IPS-15b (cell line): ENCODE data around the gene B3GNT9.
A peak's percentile ranks its signal among the peaks of the same experiment; 100 is the strongest.

Experiments used
- H3K27me3 ChIP-seq: one replicate; pipeline ENCODE4 v1.6.1; 2013; ENCODE audit warnings: low read length; ENCODE audit not compliant: control insufficient read depth, insufficient read depth
- H3K36me3 ChIP-seq: one replicate; pipeline ENCODE4 v1.6.1; 2013; ENCODE audit warnings: low read length; ENCODE audit not compliant: control insufficient read depth, insufficient read depth
- H3K4me1 ChIP-seq: one replicate; pipeline ENCODE4 v1.6.1; 2013; ENCODE audit warnings: mild to moderate bottlenecking, low read length; ENCODE audit not compliant: control insufficient read depth, insufficient read depth
- H3K4me3 ChIP-seq: one replicate; pipeline ENCODE4 v1.5.1; 2013; ENCODE audit warnings: low read depth, low read length
- H3K9ac ChIP-seq: one replicate; pipeline ENCODE4 v1.6.1; 2013; ENCODE audit warnings: low read depth, mild to moderate bottlenecking, low read length
- H3K9me3 ChIP-seq: one replicate; pipeline ENCODE4 v1.6.1; 2013; ENCODE audit warnings: mild to moderate bottlenecking, low read length; ENCODE audit not compliant: control insufficient read depth, insufficient read depth

Gene B3GNT9

GRCh38 chr16:67155295-67156142, 4.7 kb upstream of the B3GNT9 start:
- Histone ChIP-seq H3K36me3 (no peaks in the 10 kb centered on the region), H3K4me1 (no peaks in the 10 kb centered on the region), H3K27me3 (peaks cover 91% of the 10 kb centered on the region), H3K9me3 (no peaks in the 10 kb centered on the region), H3K4me3 (peak overlapping the region; percentile 41), H3K9ac (no peak overlapping the region)

DNA sequence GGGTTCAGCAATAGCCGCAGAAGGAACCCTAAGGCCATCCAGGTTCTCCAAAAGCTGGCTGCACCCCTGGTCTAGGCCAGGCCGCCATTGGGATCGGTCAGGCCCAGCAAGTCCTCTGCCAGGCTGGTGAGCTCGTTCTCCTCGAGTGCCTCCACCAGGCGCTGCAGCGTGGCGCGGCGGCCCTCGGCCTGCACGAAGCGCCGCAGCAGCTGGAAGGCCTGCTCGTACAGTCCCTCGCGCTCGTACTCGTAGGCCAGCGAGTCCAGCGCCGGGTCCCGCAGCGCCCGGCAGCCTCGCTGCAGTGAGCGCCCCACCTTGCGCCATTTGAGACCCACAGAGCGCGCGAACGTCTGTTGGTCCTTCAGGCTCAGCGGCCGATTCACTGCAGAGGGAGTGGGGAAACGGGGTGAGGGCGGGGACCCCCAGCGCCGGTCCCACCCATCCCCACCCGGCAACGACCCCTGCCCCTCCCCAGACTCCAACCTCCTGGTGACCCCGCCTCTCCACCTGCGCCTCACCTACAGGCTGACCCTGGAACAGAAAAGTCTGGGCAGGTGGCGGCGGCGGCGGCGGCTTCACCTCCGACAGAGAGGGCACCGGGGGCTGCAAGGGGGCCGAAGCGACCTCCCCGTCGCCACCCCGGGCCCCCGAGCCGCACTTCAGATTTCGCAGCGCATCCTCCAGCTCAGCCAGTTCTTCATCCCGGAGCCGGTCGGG, 3.9 kb upstream of the B3GNT9 start:
- H3K4me3 ChIP-seq, result peak overlapping the region; percentile 43
- no peaks in the 10 kb centered on the region for H3K4me1 ChIP-seq
- H3K36me3 ChIP-seq, result no peaks in the 10 kb centered on the region
- H3K9ac ChIP-seq, result no peak overlapping the region
- no peaks in the 10 kb centered on the region for H3K9me3 ChIP-seq
- peaks cover 83% of the 10 kb centered on the region for H3K27me3 ChIP-seq

- no peaks in the 10 kb centered on the region for H3K4me1 ChIP-seq
- no peaks in the 10 kb centered on the region for H3K9me3 ChIP-seq
- H3K4me3 ChIP-seq, result peak overlapping the region; percentile 75
- no peak overlapping the region for H3K9ac ChIP-seq
- peaks cover 19% of the 10 kb centered on the region for H3K36me3 ChIP-seq
- peaks cover 53% of the 10 kb centered on the region for H3K27me3 ChIP-seq
These were observed 766 bp upstream of the B3GNT9 start for GRCh38 chr16:67151431-67152097.

DNA sequence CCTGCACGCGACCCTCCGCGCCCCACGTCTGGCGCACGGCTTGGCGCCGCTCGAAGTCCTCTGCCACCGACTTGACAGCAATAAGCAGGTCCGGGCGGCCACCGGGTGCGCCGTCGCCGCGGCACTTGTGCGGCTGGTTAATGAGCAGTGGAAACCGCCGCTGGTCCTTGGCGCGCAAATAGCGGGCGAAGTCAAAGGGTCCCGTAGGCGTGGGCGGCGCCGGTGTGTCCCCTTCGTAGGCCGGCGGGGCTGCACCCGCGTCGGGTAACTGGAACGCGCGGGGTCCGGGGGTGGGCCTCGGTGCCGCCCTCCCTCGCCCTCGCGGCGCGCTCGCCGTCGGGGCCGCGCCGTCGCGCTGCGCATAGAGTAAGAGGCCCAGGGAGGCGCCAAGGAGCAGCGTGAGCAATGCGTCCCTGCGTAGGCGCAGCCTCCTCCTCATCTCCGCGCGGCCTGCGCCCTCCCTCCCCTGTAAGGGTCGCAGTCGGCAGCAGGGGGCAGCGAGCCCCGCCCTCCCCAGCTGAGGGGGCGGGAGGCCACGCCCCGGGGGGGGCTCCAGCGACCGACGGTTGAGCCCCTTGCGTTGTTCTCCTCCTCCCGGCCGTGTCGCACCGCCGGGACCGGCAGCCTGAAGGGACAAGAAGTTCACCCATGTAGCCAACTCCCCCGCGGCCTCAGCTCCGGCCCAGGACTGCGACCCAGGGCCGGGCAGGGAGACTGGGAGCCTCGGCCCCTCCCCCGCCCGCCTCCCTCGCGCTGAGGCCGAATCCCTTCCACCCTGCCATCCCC, 558 bp downstream of the B3GNT9 start:
- H3K36me3 ChIP-seq, result peaks cover 33% of the 10 kb centered on the region
- H3K4me3 ChIP-seq, result peak overlapping the region; percentile 75
- H3K27me3 ChIP-seq, result peaks cover 40% of the 10 kb centered on the region
- H3K9me3 ChIP-seq, result no peaks in the 10 kb centered on the region
- H3K9ac ChIP-seq, result no peak overlapping the region
- H3K4me1 ChIP-seq, result no peaks in the 10 kb centered on the region

- no peak overlapping the region for H3K9ac ChIP-seq
- H3K4me3 ChIP-seq, result peak overlapping the region; percentile 75
- H3K27me3 ChIP-seq, result peaks cover 34% of the 10 kb centered on the region
- peaks cover 36% of the 10 kb centered on the region for H3K36me3 ChIP-seq
- no peaks in the 10 kb centered on the region for H3K4me1 ChIP-seq
- H3K9me3 ChIP-seq, result no peaks in the 10 kb centered on the region
These were observed 1.3 kb downstream of the B3GNT9 start for GRCh38 chr16:67149276-67150046.

DNA sequence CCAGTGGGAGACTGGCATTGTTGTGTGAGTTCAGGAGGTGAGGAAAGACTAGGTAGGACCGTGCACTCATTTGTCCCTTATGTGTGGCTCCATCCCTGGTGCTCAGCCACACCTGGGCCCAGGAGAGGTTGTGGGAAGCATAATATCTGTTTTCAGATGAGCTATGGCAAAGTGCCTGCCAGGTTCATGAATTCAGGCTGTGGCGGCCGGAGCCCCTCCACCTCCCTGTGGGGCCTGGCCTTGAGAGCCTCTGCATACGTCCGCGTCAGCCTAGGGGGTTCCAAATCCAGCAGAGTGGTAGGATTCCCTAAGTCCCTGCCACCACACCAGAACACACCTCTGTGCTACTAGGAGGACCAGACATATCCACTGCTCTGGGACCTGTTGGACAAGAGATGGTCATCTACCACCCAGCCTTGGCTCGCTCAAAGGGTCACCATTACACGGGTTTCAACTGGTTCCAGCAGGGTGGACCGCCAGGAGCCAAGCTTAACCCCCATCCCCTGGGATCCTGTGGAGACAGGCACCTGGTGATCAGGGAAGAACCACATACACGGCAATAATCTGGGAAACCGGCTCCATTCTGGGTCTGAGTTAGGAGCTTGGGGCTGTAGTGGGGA, 2.0 kb downstream of the B3GNT9 start:
- Histone ChIP-seq H3K4me1 (no peaks in the 10 kb centered on the region), H3K9ac (no peak overlapping the region), H3K4me3 (peak overlapping the region; percentile 75), H3K9me3 (no peaks in the 10 kb centered on the region), H3K36me3 (peaks cover 42% of the 10 kb centered on the region), H3K27me3 (peaks cover 27% of the 10 kb centered on the region)

- Histone ChIP-seq H3K27me3 (peaks cover 22% of the 10 kb centered on the region), H3K4me3 (no peak overlapping the region), H3K36me3 (peaks cover 46% of the 10 kb centered on the region), H3K9me3 (no peaks in the 10 kb centered on the region), H3K9ac (no peak overlapping the region), H3K4me1 (no peaks in the 10 kb centered on the region)
These were observed 2.6 kb downstream of the B3GNT9 start for GRCh38 chr16:67148221-67148620.

DNA sequence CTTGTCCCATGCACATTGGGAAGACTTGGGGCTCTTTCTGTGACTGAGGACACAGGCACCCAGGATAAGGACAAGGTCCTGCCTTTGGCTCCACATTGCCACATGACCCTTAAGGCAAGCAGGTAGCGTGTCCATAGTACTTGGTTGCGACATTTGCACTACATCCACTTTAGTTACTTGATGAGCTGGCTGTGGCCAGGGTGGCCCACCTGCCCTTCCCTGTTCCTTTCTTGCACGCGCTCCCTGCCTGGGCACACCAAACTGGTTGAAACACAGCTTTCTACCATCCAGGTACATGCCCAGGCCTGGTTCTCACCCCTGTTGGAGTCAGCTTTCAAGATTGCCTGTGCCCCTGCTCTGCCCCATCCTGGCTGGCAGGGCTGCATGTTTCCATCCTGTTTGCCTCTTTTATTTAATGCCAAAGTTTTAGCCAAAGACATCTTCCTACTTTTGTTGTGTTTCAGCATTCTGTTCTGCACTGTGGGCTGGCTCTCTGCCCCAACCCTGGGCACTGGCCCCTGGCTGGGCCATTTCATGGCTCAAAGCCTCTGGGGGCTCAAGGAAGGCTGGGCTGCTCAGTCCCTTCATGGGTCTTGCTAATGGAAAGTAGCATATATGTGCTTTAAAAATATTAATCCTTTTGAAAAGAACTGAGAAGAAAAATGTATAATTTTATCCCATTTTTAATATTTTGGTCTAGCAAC, 3.2 kb downstream of the B3GNT9 start:
- H3K4me3 ChIP-seq, result no peak overlapping the region
- H3K9ac ChIP-seq, result no peak overlapping the region
- H3K4me1 ChIP-seq, result no peaks in the 10 kb centered on the region
- no peaks in the 10 kb centered on the region for H3K9me3 ChIP-seq
- peaks cover 53% of the 10 kb centered on the region for H3K36me3 ChIP-seq
- H3K27me3 ChIP-seq, result peaks cover 15% of the 10 kb centered on the region

DNA sequence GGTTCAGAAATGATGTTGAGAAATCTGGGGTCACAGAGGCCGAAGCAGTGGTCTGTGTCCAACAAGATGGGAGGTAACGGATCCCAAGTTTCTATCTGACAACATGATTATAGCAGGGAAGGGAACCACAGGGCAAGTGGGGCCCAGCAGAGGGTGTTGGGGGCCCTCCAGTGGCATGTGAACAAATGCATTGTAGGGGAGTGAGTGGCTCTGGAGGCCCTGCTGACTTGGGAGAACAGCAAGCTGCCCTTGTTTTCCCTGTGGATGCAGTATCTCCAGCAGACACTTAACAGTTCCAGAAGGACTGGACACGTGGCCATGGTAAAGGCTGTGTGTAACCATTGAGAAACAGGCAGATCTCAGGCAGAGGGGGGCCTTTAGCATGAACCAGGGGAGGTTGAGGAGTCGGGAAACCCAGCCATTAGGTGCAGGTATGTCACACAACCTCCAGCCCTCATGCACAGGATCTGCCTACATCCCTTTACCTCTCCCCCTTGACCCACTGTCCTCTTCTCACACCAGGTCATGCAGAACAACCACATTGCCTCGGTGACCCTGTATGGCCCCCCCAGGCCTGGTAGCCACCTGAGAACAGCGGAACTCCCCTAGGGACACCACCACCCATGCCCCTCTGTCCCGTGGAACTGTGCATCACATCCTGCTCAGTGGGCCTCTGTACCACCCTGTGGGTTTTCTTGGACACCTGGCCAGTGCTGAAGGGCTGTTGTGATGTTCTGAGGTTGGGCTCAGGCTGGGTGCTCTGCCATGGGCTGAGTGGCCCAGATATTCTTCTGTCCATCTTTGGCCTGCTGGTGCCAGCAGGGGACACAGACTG, 4.1 kb downstream of the B3GNT9 start:
- Histone ChIP-seq H3K9ac (no peak overlapping the region), H3K9me3 (no peaks in the 10 kb centered on the region), H3K4me3 (no peak overlapping the region), H3K36me3 (peaks cover 56% of the 10 kb centered on the region), H3K4me1 (no peaks in the 10 kb centered on the region), H3K27me3 (peaks cover 7% of the 10 kb centered on the region)
